Measurements from ENCODE around the gene SMG6.
A peak's percentile ranks its signal among the peaks of the same experiment; 100 is the strongest.

The SMG6 gene

GRCh38 chr17:2105663-2106062, 197.9 kb downstream of the SMG6 start:
- DNase-seq (ENCODE audit: low read depth, low spot score): no peak

- no peak for DNase-seq (ENCODE audit: low read depth, low spot score)
Measured at GRCh38 chr17:2102931-2103809, 200.4 kb downstream of the SMG6 start.

GRCh38 chr17:2101448-2102257, 201.9 kb downstream of the SMG6 start:
- no peak for DNase-seq (ENCODE audit: low read depth, low spot score)

- DNase-seq (ENCODE audit: low read depth, low spot score): no peak
Measured at GRCh38 chr17:2095536-2095910, 208.1 kb downstream of the SMG6 start.

GRCh38 chr17:2094891-2095535, 208.6 kb downstream of the SMG6 start:
- DNase-seq (ENCODE audit: low read depth, low spot score): no peak

GRCh38 chr17:2093349-2093748, 210.2 kb downstream of the SMG6 start:
- no peak for DNase-seq (ENCODE audit: low read depth, low spot score)

- DNase-seq (ENCODE audit: low read depth, low spot score): no peak
Measured at GRCh38 chr17:2092253-2092652, 211.3 kb downstream of the SMG6 start.

GRCh38 chr17:2090804-2091534, 212.6 kb downstream of the SMG6 start:
- DNase-seq (ENCODE audit: low read depth, low spot score): no peak

- DNase-seq (ENCODE audit: low read depth, low spot score): no peak
Measured at GRCh38 chr17:2090210-2090641, 213.4 kb downstream of the SMG6 start.

- DNase-seq (ENCODE audit: low read depth, low spot score): no peak
Measured at GRCh38 chr17:2089021-2089422, 214.6 kb downstream of the SMG6 start.

- no peak for DNase-seq (ENCODE audit: low read depth, low spot score)
Measured at GRCh38 chr17:2087597-2088211, 215.9 kb downstream of the SMG6 start.

- no peak for DNase-seq (ENCODE audit: low read depth, low spot score)
Measured at GRCh38 chr17:2086306-2086705, 217.3 kb downstream of the SMG6 start.

- no peak for DNase-seq (ENCODE audit: low read depth, low spot score)
Measured at GRCh38 chr17:2085648-2085949, 218.0 kb downstream of the SMG6 start.

- peak; percentile 78 for DNase-seq (ENCODE audit: low read depth, low spot score)
Measured at GRCh38 chr17:2084766-2085647, 218.6 kb downstream of the SMG6 start.

- DNase-seq (ENCODE audit: low read depth, low spot score): no peak
Measured at GRCh38 chr17:2084036-2084765, 219.4 kb downstream of the SMG6 start.

GRCh38 chr17:2083613-2084035, 220.0 kb downstream of the SMG6 start:
- DNase-seq (ENCODE audit: low read depth, low spot score): no peak

GRCh38 chr17:2082003-2082781, 221.4 kb downstream of the SMG6 start:
- DNase-seq (ENCODE audit: low read depth, low spot score): no peak

GRCh38 chr17:2081564-2081963, 222.0 kb downstream of the SMG6 start:
- no peak for DNase-seq (ENCODE audit: low read depth, low spot score)

GRCh38 chr17:2077040-2077439, 226.5 kb downstream of the SMG6 start:
- no peak for DNase-seq (ENCODE audit: low read depth, low spot score)
